Hepatocyte (in vitro differentiated cells): ENCODE data around the gene MYOCOS. TPM values are rescaled to one million over a fixed set of nuclear protein-coding genes. Genes with fewer than 3 reads are reported as not detected.
"Not testable (repeated sequence)": the region's sequence is repeated elsewhere in the genome, so short reads cannot be mapped to it uniquely, and the experiment has no call there.

Experiments used
- DNase-seq: peaks from one replicate; pipeline ENCODE4 v3.0.0-alpha.2; 2016; ENCODE audit warnings: low spot score
- H2AFZ ChIP-seq: fragments of 200-600 bp; sonication (generic); 2 replicates; pipeline ENCODE4 v1.6.0; 2016; ENCODE audit warnings: antibody characterized with exemption, mild to moderate bottlenecking
- H3K27ac ChIP-seq: fragments of 200-600 bp; sonication (generic); 2 replicates; pipeline ENCODE4 v1.5.1; 2016; ENCODE audit warnings: mild to moderate bottlenecking
- H3K27me3 ChIP-seq: fragments of 200-600 bp; sonication (generic); 2 replicates; pipeline ENCODE4 v1.6.1; 2016
- H3K36me3 ChIP-seq: fragments of 200-600 bp; sonication (generic); replicated peaks from 2 replicates; pipeline ENCODE4 v1.5.1; 2016; ENCODE audit warnings: low read depth; ENCODE audit not compliant: insufficient read depth
- H3K4me1 ChIP-seq: fragments of 200-600 bp; sonication (generic); 2 replicates; pipeline ENCODE4 v1.5.1; 2016; ENCODE audit warnings: mild to moderate bottlenecking, moderate library complexity; ENCODE audit not compliant: insufficient read depth
- H3K4me2 ChIP-seq: fragments of 200-600 bp; sonication (generic); 2 replicates; pipeline ENCODE4 v1.6.0; 2016
- H3K4me3 ChIP-seq: fragments of 200-600 bp; sonication (generic); 2 replicates; pipeline ENCODE4 v1.5.1; 2016; ENCODE audit warnings: mild to moderate bottlenecking
- H3K79me2 ChIP-seq: fragments of 200-600 bp; sonication (generic); 2 replicates; pipeline ENCODE4 v1.6.0; 2017; ENCODE audit warnings: mild to moderate bottlenecking
- H3K9me2 ChIP-seq: fragments of 200-600 bp; sonication (generic); replicated peaks from 2 replicates; pipeline ENCODE4 v1.6.0; 2017; ENCODE audit warnings: mild to moderate bottlenecking; ENCODE audit not compliant: insufficient read depth
- H3K9me3 ChIP-seq: fragments of 200-600 bp; sonication (generic); 2 replicates; pipeline ENCODE4 v1.5.1; 2016; ENCODE audit warnings: low read depth, mild to moderate bottlenecking
- H4K20me1 ChIP-seq: fragments of 200-600 bp; sonication (generic); 2 replicates; pipeline ENCODE4 v1.6.0; 2016; ENCODE audit warnings: mild to moderate bottlenecking; ENCODE audit not compliant: insufficient read depth, poor library complexity, severe bottlenecking
- EZH2 ChIP-seq: fragments of 200-600 bp; sonication (generic); IDR thresholded peaks from 2 replicates; pipeline ENCODE4 v1.6.1; 2016; ENCODE audit warnings: antibody characterized with exemption, mild to moderate bottlenecking, borderline replicate concordance
- EZH2phosphoT487 ChIP-seq: fragments of 200-600 bp; sonication (generic); IDR thresholded peaks from one replicate; pipeline ENCODE4 v1.6.1; 2018; ENCODE audit warnings: antibody characterized with exemption, mild to moderate bottlenecking, low read depth, moderate library complexity; ENCODE audit not compliant: unreplicated experiment, severe bottlenecking
- WGBS: methylation state at CpG from one replicate; pipeline ENCODE4 v1.1.6; 2016; ENCODE audit warnings: low lambda C conversion rate; ENCODE audit errors: missing lambda C conversion rate; 5-methylcytosine and 5-hydroxymethylcytosine counted together
- polyA plus RNA-seq: library from polyadenylated mRNA; unstranded; fragments of >200 nt; fragmentation: Nextera tagmentation; extraction: Ambion mirVana; gene quantifications from 2 replicates; pipeline ENCODE4 v1.2.1, GENCODE V29; 2016
- total RNA-seq: library from RNA; depleted of rRNA; stranded (reverse); fragments of >200 nt; gene quantifications from 2 replicates; pipeline ENCODE4 v1.2.3, GENCODE V29; 2014
- TF ChIP-seq, protein P1 (sequence below): fragments of 200-600 bp; sonication (generic); IDR thresholded peaks from 2 replicates; pipeline ENCODE4 v1.5.1; 2016; ENCODE audit warnings: antibody characterized with exemption, mild to moderate bottlenecking; ENCODE audit not compliant: poor library complexity

MYOCOS gene
- total and polyA plus RNA-seq, 2 experiments from 2014 or later = not detected

- H4K20me1 ChIP-seq = no peaks in the 10 kb centered on the region
- DNase-seq = no peak
- no peaks in the 10 kb centered on the region for H3K9me2 ChIP-seq
- TF ChIP-seq EZH2 (no peak), EZH2phosphoT487 (no peak)
- TF ChIP-seq, protein P1, sequence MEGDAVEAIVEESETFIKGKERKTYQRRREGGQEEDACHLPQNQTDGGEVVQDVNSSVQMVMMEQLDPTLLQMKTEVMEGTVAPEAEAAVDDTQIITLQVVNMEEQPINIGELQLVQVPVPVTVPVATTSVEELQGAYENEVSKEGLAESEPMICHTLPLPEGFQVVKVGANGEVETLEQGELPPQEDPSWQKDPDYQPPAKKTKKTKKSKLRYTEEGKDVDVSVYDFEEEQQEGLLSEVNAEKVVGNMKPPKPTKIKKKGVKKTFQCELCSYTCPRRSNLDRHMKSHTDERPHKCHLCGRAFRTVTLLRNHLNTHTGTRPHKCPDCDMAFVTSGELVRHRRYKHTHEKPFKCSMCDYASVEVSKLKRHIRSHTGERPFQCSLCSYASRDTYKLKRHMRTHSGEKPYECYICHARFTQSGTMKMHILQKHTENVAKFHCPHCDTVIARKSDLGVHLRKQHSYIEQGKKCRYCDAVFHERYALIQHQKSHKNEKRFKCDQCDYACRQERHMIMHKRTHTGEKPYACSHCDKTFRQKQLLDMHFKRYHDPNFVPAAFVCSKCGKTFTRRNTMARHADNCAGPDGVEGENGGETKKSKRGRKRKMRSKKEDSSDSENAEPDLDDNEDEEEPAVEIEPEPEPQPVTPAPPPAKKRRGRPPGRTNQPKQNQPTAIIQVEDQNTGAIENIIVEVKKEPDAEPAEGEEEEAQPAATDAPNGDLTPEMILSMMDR = no peak
- H3K4me2 ChIP-seq = no peak overlapping the region
- 88% methylated on average over 1 of the region's 1 CpG for WGBS
- H2AFZ ChIP-seq = no peak overlapping the region
- no peak overlapping the region for H3K4me3 ChIP-seq
- H3K79me2 ChIP-seq = no peaks in the 10 kb centered on the region
- peaks cover 4% of the 10 kb centered on the region for H3K36me3 ChIP-seq
- H3K27ac ChIP-seq = no peak overlapping the region
- H3K27me3 ChIP-seq = no peaks in the 10 kb centered on the region
- no peaks in the 10 kb centered on the region for H3K4me1 ChIP-seq
- no peaks in the 10 kb centered on the region for H3K9me3 ChIP-seq
These were observed 24.8 kb upstream of the MYOCOS start for GRCh38 chr1:171597203-171597602.

DNA sequence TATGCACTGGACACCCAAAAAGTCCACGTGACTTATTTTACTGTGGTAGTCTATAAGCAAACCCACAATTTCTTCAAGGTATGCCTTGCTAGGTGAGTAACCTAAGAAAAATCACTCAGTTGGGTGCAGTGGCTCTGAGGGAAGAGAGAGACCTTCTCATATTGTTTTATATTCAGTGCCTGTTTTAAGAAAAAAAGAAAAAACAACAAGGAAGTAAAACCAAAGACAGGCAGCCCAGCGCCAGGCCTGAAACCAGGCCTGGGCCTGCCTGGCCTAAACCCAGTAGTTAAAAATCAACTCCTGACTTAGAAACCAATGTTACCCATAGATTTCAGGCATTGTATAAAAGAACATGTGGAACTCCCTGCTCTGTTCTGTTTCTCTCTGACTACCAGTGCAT is 21.7 kb upstream of the MYOCOS start:
- H3K4me1 ChIP-seq, H3K4me3 ChIP-seq, H4K20me1 ChIP-seq, H3K36me3 ChIP-seq, H3K79me2 ChIP-seq, H3K9me2 ChIP-seq, H3K27ac ChIP-seq, H3K9me3 ChIP-seq, H3K27me3 ChIP-seq, H2AFZ ChIP-seq, H3K4me2 ChIP-seq, DNase-seq: not testable (repeated sequence)
- WGBS = 96% methylated on average over 2 of the region's 2 CpGs

DNA sequence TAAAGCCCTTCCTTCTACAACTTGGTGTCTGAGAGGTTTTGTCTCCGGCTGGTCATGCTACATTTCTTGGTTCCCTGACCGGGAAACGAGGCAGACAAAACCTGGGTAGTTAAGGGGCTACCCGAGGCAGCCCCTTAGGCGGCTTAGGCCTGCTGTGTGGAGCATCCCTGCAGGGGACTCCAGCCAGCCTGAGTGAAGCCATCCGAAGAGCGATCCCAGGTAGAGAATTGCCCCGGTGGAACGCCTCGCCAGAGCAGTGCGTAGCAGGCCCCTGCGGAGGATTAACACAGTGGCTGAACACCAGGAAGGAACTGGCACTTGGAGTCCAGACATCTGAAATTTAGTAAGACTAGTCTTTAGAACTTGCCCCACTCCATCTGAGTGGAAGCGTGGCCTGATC is 21.2 kb upstream of the MYOCOS start:
- Histone ChIP-seq H3K36me3 (no peaks in the 10 kb centered on the region), H3K4me1 (no peaks in the 10 kb centered on the region), H3K27me3 (no peaks in the 10 kb centered on the region), H3K4me3 (no peak overlapping the region), H3K27ac (no peak overlapping the region), H4K20me1 (no peaks in the 10 kb centered on the region), H3K4me2 (no peak overlapping the region), H2AFZ (no peak overlapping the region), H3K9me2 (no peaks in the 10 kb centered on the region), H3K79me2 (no peaks in the 10 kb centered on the region), H3K9me3 (no peaks in the 10 kb centered on the region)
- no peak for DNase-seq
- TF ChIP-seq EZH2 (no peak), EZH2phosphoT487 (no peak)
- TF ChIP-seq, protein P1 = no peak
- 95% methylated on average over 13 of the region's 13 CpGs for WGBS

DNA sequence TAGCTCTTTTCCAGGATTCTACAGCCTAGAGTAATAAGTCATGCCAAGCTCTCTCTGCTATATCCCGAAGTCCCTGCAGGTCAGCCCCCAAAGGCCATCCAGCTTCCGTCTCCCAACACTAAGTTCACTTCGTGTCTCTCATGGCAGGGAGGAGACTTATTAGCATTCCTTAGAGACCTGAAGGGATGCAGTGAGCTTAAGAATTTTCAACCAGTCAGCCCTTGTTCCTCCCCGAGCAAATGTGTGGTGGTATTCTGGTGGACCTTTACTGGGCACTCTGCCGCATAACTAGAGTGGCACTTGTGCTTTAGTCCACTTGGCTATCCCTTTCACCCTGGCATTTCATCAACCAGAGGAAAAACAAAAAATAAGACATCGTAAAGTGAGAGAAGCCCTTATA is 19.0 kb upstream of the MYOCOS start:
- not testable (repeated sequence) for H3K27ac ChIP-seq, H2AFZ ChIP-seq, H3K79me2 ChIP-seq, H3K4me2 ChIP-seq, H3K9me2 ChIP-seq, H3K27me3 ChIP-seq, H3K36me3 ChIP-seq, DNase-seq, H3K4me3 ChIP-seq, H3K4me1 ChIP-seq, H4K20me1 ChIP-seq, H3K9me3 ChIP-seq
- 86% methylated on average over 6 of the region's 6 CpGs for WGBS
